Prostate gland (tissue), 2 donors: Measurements from ENCODE around the gene FBLN5.

Source experiments
- CTCF ChIP-seq, 4 experiments: fragments of 200-600 bp in 2 of 4; fragments of 450-650 bp in 2 of 4; sonication (generic) in 2 of 4; IDR thresholded peaks; 1 replicate in 3 of 4; 2 replicates in 1 of 4; pipeline ENCODE4 v1.5.1; 2016 to 2019; ENCODE audit warnings: antibody characterized with exemption in 4 of 4, mild to moderate bottlenecking in 2 of 4, moderate library complexity in 2 of 4
- POLR2A ChIP-seq: fragments of 450-650 bp; IDR thresholded peaks from one replicate; pipeline ENCODE4 v1.6.1; 2016; ENCODE audit warnings: antibody characterized with exemption, mild to moderate bottlenecking
- POLR2AphosphoS5 ChIP-seq: sonication (generic); formaldehyde crosslinking; IDR thresholded peaks from one replicate; pipeline ENCODE4 v1.6.1; 2017; ENCODE audit warnings: antibody characterized with exemption

- TF ChIP-seq CTCF (IDR thresholded peaks at IDR 0.05) (no peak), POLR2AphosphoS5 (no peak), POLR2A (no peak)
Measured at GRCh38 chr14:91920526-91920925, 27.0 kb downstream of the FBLN5 start.
